Right lobe of liver (tissue), 6 donors: ENCODE data around the gene DHDDS. TPM values are rescaled to one million over a fixed set of nuclear protein-coding genes. Genes with fewer than 3 reads are reported as not detected.

Experiments used
- ATAC-seq, 4 donors: fragments of 200-7000 bp; cut with Tn5 transposase; one replicate each; pipeline ENCODE4 v1.9.1; 2020; ENCODE audit warnings: mild to moderate bottlenecking in 4 of 4, moderate library complexity in 4 of 4
- DNase-seq, 3 donors: peaks; one replicate each; pipeline ENCODE4 v3.0.0-alpha.2; 2020
- H3K27ac ChIP-seq, 3 donors: fragments of 200-600 bp; one replicate each; pipeline ENCODE4 v1.8.0; 2022
- H3K27me3 ChIP-seq, 2 donors: fragments of 200-600 bp; one replicate each; pipeline ENCODE4 v1.8.0; 2022
- H3K36me3 ChIP-seq, 4 donors: fragments of 200-600 bp; sonication (generic) in 1 of 4; one replicate each; pipeline versions ENCODE4 v1.5.1 to v1.8.0; 2017 to 2022; ENCODE audit warnings: control low read depth in 1 of 4
- H3K4me1 ChIP-seq, 4 donors: fragments of 200-600 bp; sonication (generic) in 1 of 4; one replicate each; pipeline versions ENCODE4 v1.5.1 to v1.8.0; 2017 to 2022; ENCODE audit warnings: control low read depth in 1 of 4
- H3K4me3 ChIP-seq, 3 donors: fragments of 200-600 bp; one replicate each; pipeline ENCODE4 v1.8.0; 2022
- H3K9me3 ChIP-seq, 4 donors: fragments of 200-600 bp; sonication (generic) in 1 of 4; one replicate each; pipeline versions ENCODE4 v1.5.1 to v1.8.0; 2017 to 2022; ENCODE audit warnings: control low read depth in 1 of 4
- POLR2A ChIP-seq: fragments of 450-650 bp; IDR thresholded peaks from one replicate; pipeline ENCODE4 v1.6.1; 2017; ENCODE audit warnings: antibody characterized with exemption, mild to moderate bottlenecking
- WGBS: methylation state at CpG from one replicate; pipeline ENCODE4 v1.1.6; 2018; ENCODE audit warnings: low coverage, low lambda C conversion rate; ENCODE audit not compliant: insufficient coverage; ENCODE audit errors: missing lambda C conversion rate; 5-methylcytosine and 5-hydroxymethylcytosine counted together
- intact Hi-C, 2 donors: fragments of 100-400 bp; cut with DNase I; formaldehyde crosslinking; loops; one replicate each; pipeline versions ENCODE4 v1.11.2 to v1.14.1; 2022
- total RNA-seq, 6 experiments: library from RNA; depleted of rRNA in 2 of 6; stranded (reverse); fragments of >200 nt in 2 of 6; fragmentation: NEBNext Ultra II Directional in 3 of 6; extraction: Animal tissue kit (Norgen Biotek cat#: 25700) in 3 of 6; gene quantifications; one replicate each; pipeline versions ENCODE4 v1.1.0 to v1.2.4, GENCODE V29; 2016 to 2023
- TF ChIP-seq, protein P1 (sequence below), 4 donors: fragments of 200-600 bp in 3 of 4; fragments of 450-650 bp in 1 of 4; IDR thresholded peaks; one replicate each; pipeline versions ENCODE4 v1.5.1 to v1.8.0; 2016 to 2022; ENCODE audit warnings: antibody characterized with exemption in 4 of 4, mild to moderate bottlenecking in 2 of 4
- donor health status: DM: no; HTN: yes; CAD: no.
- donor health status: DM: no; HTN: no; CAD: no.
- donor health status: DM: no; HTN: no; CAD: no.
- donor health status: DM: no; HTN: yes; CAD: no.
- donor health status: DM: no; HTN: yes; CAD: no.

DHDDS gene
- total RNA-seq, 6 experiments from 2014 or later, result 20.0 to 48.6 (median 24.9) TPM

DNA sequence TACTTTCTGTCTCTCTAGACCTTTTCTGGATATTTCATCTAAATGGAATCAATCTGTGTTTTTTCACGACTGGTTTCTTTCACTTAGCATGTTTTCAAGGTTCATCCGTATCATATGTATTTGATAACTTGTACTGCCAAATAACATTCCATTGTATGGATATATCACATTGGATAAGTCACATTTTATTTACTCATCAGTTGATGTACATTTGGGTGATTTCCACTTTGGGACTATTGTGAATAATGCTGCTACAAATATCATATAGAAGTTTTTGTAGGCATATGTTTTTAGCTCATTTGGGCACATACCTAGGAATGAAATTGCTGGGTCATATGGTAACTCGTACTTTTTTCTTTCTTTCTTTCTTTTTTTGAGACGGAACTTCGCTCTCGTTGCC, 46.9 kb downstream of the DHDDS start:
- intact Hi-C loops, result no loop called here
- no peak for TF ChIP-seq POLR2A
- TF ChIP-seq, protein P1, sequence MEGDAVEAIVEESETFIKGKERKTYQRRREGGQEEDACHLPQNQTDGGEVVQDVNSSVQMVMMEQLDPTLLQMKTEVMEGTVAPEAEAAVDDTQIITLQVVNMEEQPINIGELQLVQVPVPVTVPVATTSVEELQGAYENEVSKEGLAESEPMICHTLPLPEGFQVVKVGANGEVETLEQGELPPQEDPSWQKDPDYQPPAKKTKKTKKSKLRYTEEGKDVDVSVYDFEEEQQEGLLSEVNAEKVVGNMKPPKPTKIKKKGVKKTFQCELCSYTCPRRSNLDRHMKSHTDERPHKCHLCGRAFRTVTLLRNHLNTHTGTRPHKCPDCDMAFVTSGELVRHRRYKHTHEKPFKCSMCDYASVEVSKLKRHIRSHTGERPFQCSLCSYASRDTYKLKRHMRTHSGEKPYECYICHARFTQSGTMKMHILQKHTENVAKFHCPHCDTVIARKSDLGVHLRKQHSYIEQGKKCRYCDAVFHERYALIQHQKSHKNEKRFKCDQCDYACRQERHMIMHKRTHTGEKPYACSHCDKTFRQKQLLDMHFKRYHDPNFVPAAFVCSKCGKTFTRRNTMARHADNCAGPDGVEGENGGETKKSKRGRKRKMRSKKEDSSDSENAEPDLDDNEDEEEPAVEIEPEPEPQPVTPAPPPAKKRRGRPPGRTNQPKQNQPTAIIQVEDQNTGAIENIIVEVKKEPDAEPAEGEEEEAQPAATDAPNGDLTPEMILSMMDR (IDR thresholded peaks at IDR 0.05), result no peak
- ATAC-seq (no peak), DNase-seq (no peak)
- no peaks in the 10 kb centered on the region for H3K27me3 ChIP-seq
- H3K4me1 ChIP-seq, result peaks cover 0 to 9% (median under 1%) of the 10 kb centered on the region in 4 donors
- no peak overlapping the region for H3K27ac ChIP-seq
- H3K9me3 ChIP-seq, result no peaks in the 10 kb centered on the region
- peaks cover 0 to 29% (median under 1%) of the 10 kb centered on the region in 4 donors for H3K36me3 ChIP-seq
- 94% methylated on average over 6 of the region's 6 CpGs for WGBS
- H3K4me3 ChIP-seq, result no peak overlapping the region

DNA sequence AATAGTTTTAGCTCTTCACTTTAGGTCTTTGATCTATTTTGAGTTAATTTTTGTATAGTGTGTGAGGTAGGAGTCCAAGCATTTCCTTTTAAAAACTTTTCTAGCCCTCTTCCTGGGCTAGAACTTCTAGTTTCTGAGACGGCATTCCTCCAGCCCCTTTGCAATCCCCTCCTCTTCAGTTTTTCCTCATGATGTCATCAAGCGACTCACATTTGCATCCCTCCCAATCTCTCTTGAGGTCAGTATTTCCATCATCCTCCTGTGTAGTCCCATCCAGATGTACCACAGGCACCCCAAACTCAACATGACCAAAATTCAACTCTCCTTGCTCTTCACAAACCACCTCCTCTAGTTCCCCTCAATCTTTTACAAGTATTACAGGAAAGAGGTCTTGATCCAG, 50.8 kb downstream of the DHDDS start:
- H3K27me3 ChIP-seq, result no peaks in the 10 kb centered on the region
- no peaks in the 10 kb centered on the region for H3K4me1 ChIP-seq
- intact Hi-C loops, result no loop called here
- H3K36me3 ChIP-seq, result no peaks in the 10 kb centered on the region
- H3K27ac ChIP-seq, result no peak overlapping the region
- H3K9me3 ChIP-seq, result no peaks in the 10 kb centered on the region
- H3K4me3 ChIP-seq, result no peak overlapping the region
- TF ChIP-seq, protein P1 (IDR thresholded peaks at IDR 0.05), result no peak
- DNase-seq, result no peak
- 74% methylated on average over 2 of the region's 2 CpGs for WGBS
- ATAC-seq, result no peak

DNA sequence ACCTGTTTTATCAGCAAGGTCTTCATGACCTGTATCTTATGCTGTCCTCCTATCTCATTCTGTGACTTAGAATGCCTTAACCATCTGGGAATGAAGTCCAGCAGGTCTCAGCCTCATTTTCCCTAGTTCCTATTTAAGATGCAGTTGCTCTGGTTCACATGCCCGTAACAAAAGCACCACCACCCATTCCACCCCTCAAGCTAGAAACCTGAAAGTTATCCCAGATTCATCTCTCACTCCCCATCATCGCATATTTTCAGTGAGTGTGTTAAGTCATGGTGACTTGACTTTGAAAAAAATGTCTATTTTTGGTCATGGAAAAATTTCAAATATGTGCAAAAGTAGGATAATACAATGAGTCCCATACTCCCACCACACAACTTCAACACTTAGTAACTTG, 51.9 kb downstream of the DHDDS start:
- WGBS, result 91% methylated on average over 2 of the region's 2 CpGs

DNA sequence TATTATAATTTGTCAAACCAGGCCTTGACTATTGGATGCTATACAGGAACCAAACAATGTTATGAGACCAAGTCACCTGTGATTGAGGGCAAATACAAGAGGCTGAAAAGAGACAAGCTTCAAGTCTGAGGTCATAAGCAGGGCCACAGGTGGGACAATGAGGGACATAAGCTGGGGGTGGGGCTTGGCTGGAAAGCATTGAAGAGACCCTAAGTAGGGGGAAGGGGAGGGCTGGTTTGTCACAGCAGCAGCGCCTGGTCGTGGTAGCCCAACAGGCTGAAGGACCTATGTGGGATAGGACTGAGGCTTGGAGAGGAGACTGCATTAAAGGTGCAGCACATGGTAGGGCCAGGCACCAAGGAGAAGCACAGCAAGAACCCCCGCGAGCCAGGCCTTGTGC, 58.0 kb downstream of the DHDDS start:
- ATAC-seq, result no peak

More for the DNA sequence above, 51.9 kb downstream of the DHDDS start:
- no peaks in the 10 kb centered on the region for H3K27me3 ChIP-seq
- no peaks in the 10 kb centered on the region for H3K36me3 ChIP-seq
- DNase-seq (no peak), ATAC-seq (no peak)
- TF ChIP-seq POLR2A, result no peak
- TF ChIP-seq, protein P1 (IDR thresholded peaks at IDR 0.05), result no peak
- intact Hi-C loops, result no loop called here
- no peak overlapping the region for H3K27ac ChIP-seq
- H3K4me3 ChIP-seq, result no peak overlapping the region
- no peaks in the 10 kb centered on the region for H3K9me3 ChIP-seq
- no peaks in the 10 kb centered on the region for H3K4me1 ChIP-seq

More for the DNA sequence above, 58.0 kb downstream of the DHDDS start:
- TF ChIP-seq, protein P1 (IDR thresholded peaks at IDR 0.05), result no peak
- no peak for TF ChIP-seq POLR2A
- no peak overlapping the region for H3K27ac ChIP-seq
- intact Hi-C loops, result no loop called here
- no peak overlapping the region for H3K4me3 ChIP-seq
- no peaks in the 10 kb centered on the region for H3K9me3 ChIP-seq
- WGBS, result 73% methylated on average over 4 of the region's 4 CpGs
- H3K4me1 ChIP-seq, result no peaks in the 10 kb centered on the region
- H3K27me3 ChIP-seq, result no peaks in the 10 kb centered on the region
- no peaks in the 10 kb centered on the region for H3K36me3 ChIP-seq
- DNase-seq, result no peak
